ENCODE data around the gene ZNF160.

DNA sequence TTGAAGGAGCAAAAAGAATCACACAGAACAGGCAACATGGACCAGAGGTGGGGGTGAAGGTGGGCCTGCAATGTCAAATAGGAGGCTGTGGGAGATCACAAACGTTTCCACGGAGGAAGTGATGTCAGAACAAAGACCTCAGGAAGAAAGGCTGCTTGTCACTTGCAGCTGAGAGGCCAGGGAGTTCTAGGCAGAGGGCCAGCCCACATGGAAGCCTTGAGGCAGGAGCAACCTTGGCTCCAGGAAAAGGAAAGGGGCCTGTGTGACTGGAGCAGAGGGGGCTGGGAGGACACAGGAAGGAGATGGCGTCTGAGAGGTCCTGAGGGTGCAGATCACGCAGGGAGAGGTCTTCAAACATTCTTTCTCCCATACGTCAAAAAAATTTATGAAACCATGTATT lies 16.3 kb downstream of the ZNF160 start:
- TF ChIP-seq CTCF (IDR thresholded peaks at IDR 0.05) = no peak
- TF ChIP-seq POLR2A (IDR thresholded peaks at IDR 0.05) = no peak
